Endothelial cell of umbilical vein (primary cell): Measurements from ENCODE around the gene LCLAT1. TPM values are rescaled to one million over a fixed set of nuclear protein-coding genes. Genes with fewer than 3 reads are reported as not detected.

Experiments used
- BruUV-seq: library from RNA; stranded (reverse); fragments of 400-500 nt; replicated peaks from 2 replicates; lab custom pipeline; 2021; lab: Mats Ljungman, UMichigan
- CTCF ChIA-PET: fragments of 300-600, 350-600 bp; sonication (Branson Sonifier 250); formaldehyde crosslinking; loops from one replicate; lab custom pipeline; 2021; ENCODE audit warnings: antibody characterized with exemption, inconsistent platforms; lab: Charles Lee
- POLR2A ChIA-PET: fragments of 300-600, 350-600 bp; sonication (Branson Sonifier 250); formaldehyde crosslinking; loops from one replicate; lab custom pipeline; 2021; ENCODE audit warnings: antibody characterized with exemption, inconsistent platforms; lab: Charles Lee
- DNase-seq: peaks from one replicate; pipeline ENCODE4 v3.0.0-alpha.2; 2011; ENCODE audit warnings: low read depth, low spot score
- FAIRE-seq: peaks from 2 replicates; lab custom pipeline; 2011; peaks lifted over from hg19 to GRCh38; lab: Jason Lieb, UNC
- H2AFZ ChIP-seq: 2 replicates; pipeline ENCODE4 v1.6.0; 2012; ENCODE audit warnings: low read depth, low read length, control low read depth, inconsistent platforms
- H3K27ac ChIP-seq: 2 replicates; pipeline ENCODE4 v1.5.1; 2011; ENCODE audit warnings: low read depth, mild to moderate bottlenecking, control low read depth, low read length, moderate library complexity; ENCODE audit not compliant: insufficient read depth
- H3K27me3 ChIP-seq, 2 experiments: 2 replicates each; pipeline versions ENCODE4 v1.6.0 to v1.6.1; 2011; ENCODE audit warnings: low read length in 2 of 2, mixed read lengths in 1 of 2; ENCODE audit not compliant: control insufficient read depth in 2 of 2, insufficient read depth in 2 of 2
- H3K36me3 ChIP-seq, 2 experiments: 2 replicates in 1 of 2; 3 replicates in 1 of 2; pipeline ENCODE4 v1.5.1; 2011; ENCODE audit warnings: low read length in 2 of 2, mild to moderate bottlenecking in 1 of 2, moderate library complexity in 1 of 2; ENCODE audit not compliant: control insufficient read depth in 2 of 2, insufficient read depth in 2 of 2; ENCODE audit errors: extremely low read depth in 1 of 2
- H3K4me1 ChIP-seq: 3 replicates; pipeline ENCODE4 v1.5.1; 2011; ENCODE audit warnings: mild to moderate bottlenecking, low read length; ENCODE audit not compliant: control insufficient read depth, insufficient read depth; ENCODE audit errors: extremely low read depth
- H3K4me2 ChIP-seq: 2 replicates; pipeline ENCODE4 v1.6.1; 2011; ENCODE audit warnings: low read length, control low read depth, mixed read lengths; ENCODE audit not compliant: insufficient read depth
- H3K4me3 ChIP-seq, 3 experiments: fragments of 200-600 bp in 1 of 3; sonication (generic), shearing (Covaris generic) in 1 of 3; replicated peaks in 1 of 3; 2 replicates each; pipeline ENCODE4 v1.5.1; 2011 to 2016; ENCODE audit warnings: control low read depth in 3 of 3, low read length in 3 of 3, mild to moderate bottlenecking in 2 of 3, inconsistent platforms in 1 of 3, low read depth in 1 of 3, moderate library complexity in 1 of 3; ENCODE audit not compliant: insufficient read depth in 1 of 3
- H3K79me2 ChIP-seq: 2 replicates; pipeline ENCODE4 v1.6.0; 2012; ENCODE audit warnings: low read length, inconsistent platforms; ENCODE audit not compliant: control insufficient read depth, insufficient read depth
- H3K9ac ChIP-seq: replicated peaks from 2 replicates; pipeline ENCODE3; 2011; ENCODE audit warnings: low read length, control low read depth; ENCODE audit not compliant: insufficient read depth; ENCODE audit errors: extremely low read depth
- H3K9me1 ChIP-seq: replicated peaks from 3 replicates; pipeline ENCODE4 v1.6.0; 2011; ENCODE audit warnings: mild to moderate bottlenecking, low read length; ENCODE audit not compliant: control insufficient read depth, insufficient read depth; ENCODE audit errors: extremely low read depth
- H3K9me3 ChIP-seq: replicated peaks from 2 replicates; pipeline ENCODE4 v1.5.1; 2012; ENCODE audit warnings: low read length, inconsistent platforms; ENCODE audit not compliant: control insufficient read depth, insufficient read depth
- H4K20me1 ChIP-seq: replicated peaks from 2 replicates; pipeline ENCODE3; 2011; ENCODE audit warnings: mild to moderate bottlenecking, low read length; ENCODE audit not compliant: control insufficient read depth, insufficient read depth; ENCODE audit errors: extremely low read depth
- EZH2 ChIP-seq: IDR thresholded peaks from 2 replicates; pipeline ENCODE4 v1.6.1; 2012; ENCODE audit warnings: borderline replicate concordance, low read depth, mild to moderate bottlenecking, moderate library complexity, low read length, inconsistent platforms; ENCODE audit not compliant: severe bottlenecking
- FOS ChIP-seq: IDR thresholded peaks from 2 replicates; pipeline ENCODE4 v1.6.1; 2011; ENCODE audit warnings: mild to moderate bottlenecking, low read length, moderate library complexity, borderline replicate concordance; ENCODE audit not compliant: insufficient read depth
- GATA2 ChIP-seq: IDR thresholded peaks from 2 replicates; pipeline ENCODE4 v1.7.0; 2011; ENCODE audit warnings: low read depth, mild to moderate bottlenecking, moderate library complexity, mixed read lengths, low read length; ENCODE audit not compliant: insufficient read length, insufficient read depth
- JUN ChIP-seq: IDR thresholded peaks from 2 replicates; pipeline ENCODE4 v1.6.1; 2011; ENCODE audit warnings: borderline replicate concordance, low read depth; ENCODE audit not compliant: insufficient read length, insufficient read depth
- MYC ChIP-seq: IDR thresholded peaks from one replicate; pipeline ENCODE4 v1.6.1; 2011; ENCODE audit warnings: mild to moderate bottlenecking, low read depth, low read length
- POLR2A ChIP-seq: IDR thresholded peaks from 2 replicates; pipeline ENCODE4 v1.6.1; 2012; ENCODE audit warnings: low read depth, mild to moderate bottlenecking, control low read depth, low read length
- POLR2AphosphoS5 ChIP-seq: IDR thresholded peaks from 2 replicates; pipeline ENCODE4 v1.6.1; 2012; ENCODE audit warnings: low read depth, mild to moderate bottlenecking, control low read depth, low read length, moderate library complexity; ENCODE audit not compliant: insufficient read depth
- dilution Hi-C: fragments of 300-500 bp; cut with MboI; formaldehyde crosslinking; loops from one replicate; pipeline ENCODE4 v1.15.0; 2019; ENCODE audit warnings: low sequenced_read_pairs; ENCODE audit not compliant: extremely low pct_ligation_motif_present
- intact Hi-C: fragments of 100-400 bp; cut with micrococcal nuclease; formaldehyde crosslinking; loops from one replicate; pipeline ENCODE4 v1.10.0; 2022
- polyA plus RNA-seq, 4 experiments: library from polyadenylated mRNA; depleted of rRNA in 3 of 4; stranded (reverse) in 3 of 4; unstranded in 1 of 4; fragments of >200 nt; gene quantifications; 2 replicates each; pipeline versions ENCODE4 v1.2.1 to v1.2.3, GENCODE V29; 2011 to 2012; ENCODE audit warnings: missing spikeins in 1 of 4
- total RNA-seq: library from RNA; stranded (reverse); gene quantifications from 2 replicates; pipeline ENCODE4 v1.2.3, GENCODE V29; 2021
- TF ChIP-seq, protein P1 (sequence below), 2 donors: IDR thresholded peaks; 1 replicate in 1 of 2; 2 replicates in 1 of 2; pipeline ENCODE4 v1.5.1; 2011; ENCODE audit warnings: low read length in 2 of 2, mild to moderate bottlenecking in 2 of 2, moderate library complexity in 2 of 2, control low read depth in 1 of 2, inconsistent platforms in 1 of 2, low read depth in 1 of 2; ENCODE audit not compliant: insufficient read depth in 1 of 2; ENCODE audit errors: extremely low read depth in 1 of 2
- TF ChIP-seq, protein P2 (sequence below): IDR thresholded peaks from 2 replicates; pipeline ENCODE4 v1.6.1; 2011; ENCODE audit not compliant: insufficient read depth, insufficient read length

LCLAT1 gene
- total and polyA plus RNA-seq, 2 donors (not counting 3 experiments of a cell fraction or from before 2014, with no cell fraction given) = 6.1 to 20.8 TPM

DNA sequence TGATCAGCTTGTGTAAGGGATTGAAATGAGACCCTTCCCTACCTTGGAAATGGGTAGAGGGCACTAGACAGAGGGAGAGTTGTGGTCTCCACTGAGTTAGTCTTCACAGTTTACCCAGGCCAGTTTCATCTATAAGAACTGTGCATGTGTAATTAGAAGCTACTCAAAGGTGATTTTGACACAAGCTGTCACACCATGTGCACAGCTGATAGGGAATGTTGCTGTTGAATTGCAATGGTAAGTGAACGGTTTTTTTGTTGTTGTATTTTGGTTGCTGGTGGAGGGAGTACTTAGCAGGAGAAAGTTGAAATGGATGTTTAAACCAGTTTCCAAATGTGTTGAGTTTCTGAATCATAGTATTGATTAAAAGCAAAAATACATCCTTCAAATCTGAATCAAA, 168.9 kb downstream of the LCLAT1 start:
- Histone ChIP-seq H3K4me3 (no peak overlapping the region), H3K27me3 (no peaks in the 10 kb centered on the region), H2AFZ (no peak overlapping the region), H3K4me1 (no peaks in the 10 kb centered on the region), H3K79me2 (no peaks in the 10 kb centered on the region), H3K9ac (no peak overlapping the region), H3K9me3 (no peaks in the 10 kb centered on the region), H3K9me1 (no peaks in the 10 kb centered on the region), H3K4me2 (no peak overlapping the region), H3K27ac (no peak overlapping the region), H3K36me3 (no peaks in the 10 kb centered on the region), H4K20me1 (no peaks in the 10 kb centered on the region)
- DNase-seq (no peak), FAIRE-seq (no peak)
- POLR2A ChIA-PET = no interaction called here
- dilution Hi-C loops = no loop called here
- BruUV-seq = no TSS peak
- CTCF ChIA-PET = interaction anchor here (0.9 kb wide), 1 partner anchor 96 kb away, joined by 3 read pairs; no protein-coding TSS in a partner anchor
- TF ChIP-seq EZH2 (no peak), POLR2A (no peak), MYC (no peak), POLR2AphosphoS5 (no peak), GATA2 (no peak), FOS (no peak), JUN (no peak)
- TF ChIP-seq, protein P1, sequence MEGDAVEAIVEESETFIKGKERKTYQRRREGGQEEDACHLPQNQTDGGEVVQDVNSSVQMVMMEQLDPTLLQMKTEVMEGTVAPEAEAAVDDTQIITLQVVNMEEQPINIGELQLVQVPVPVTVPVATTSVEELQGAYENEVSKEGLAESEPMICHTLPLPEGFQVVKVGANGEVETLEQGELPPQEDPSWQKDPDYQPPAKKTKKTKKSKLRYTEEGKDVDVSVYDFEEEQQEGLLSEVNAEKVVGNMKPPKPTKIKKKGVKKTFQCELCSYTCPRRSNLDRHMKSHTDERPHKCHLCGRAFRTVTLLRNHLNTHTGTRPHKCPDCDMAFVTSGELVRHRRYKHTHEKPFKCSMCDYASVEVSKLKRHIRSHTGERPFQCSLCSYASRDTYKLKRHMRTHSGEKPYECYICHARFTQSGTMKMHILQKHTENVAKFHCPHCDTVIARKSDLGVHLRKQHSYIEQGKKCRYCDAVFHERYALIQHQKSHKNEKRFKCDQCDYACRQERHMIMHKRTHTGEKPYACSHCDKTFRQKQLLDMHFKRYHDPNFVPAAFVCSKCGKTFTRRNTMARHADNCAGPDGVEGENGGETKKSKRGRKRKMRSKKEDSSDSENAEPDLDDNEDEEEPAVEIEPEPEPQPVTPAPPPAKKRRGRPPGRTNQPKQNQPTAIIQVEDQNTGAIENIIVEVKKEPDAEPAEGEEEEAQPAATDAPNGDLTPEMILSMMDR (IDR thresholded peaks at IDR 0.05; ENCODE audit: extremely low read depth in 1 of 2, insufficient read depth in 1 of 2, low read depth in 1 of 2, low read length in 2 of 2) = no peak
- TF ChIP-seq, protein P2, sequence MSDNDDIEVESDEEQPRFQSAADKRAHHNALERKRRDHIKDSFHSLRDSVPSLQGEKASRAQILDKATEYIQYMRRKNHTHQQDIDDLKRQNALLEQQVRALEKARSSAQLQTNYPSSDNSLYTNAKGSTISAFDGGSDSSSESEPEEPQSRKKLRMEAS = no peak
- intact Hi-C loops = no loop called here
